ENCODE measurements around the gene TRIP13.
"Not testable (repeated sequence)": the region's sequence is repeated elsewhere in the genome, so short reads cannot be mapped to it uniquely, and the experiment has no call there.

The TRIP13 gene

GRCh38 chr5:893137-893506, 438 bp downstream of the TRIP13 start:
- DNase-seq, result no peak

- DNase-seq, result no peak
Measured at GRCh38 chr5:893711-894110, 1.0 kb downstream of the TRIP13 start.

- no peak for DNase-seq
Measured at GRCh38 chr5:900781-901180, 8.1 kb downstream of the TRIP13 start.

GRCh38 chr5:902129-902916, 9.6 kb downstream of the TRIP13 start:
- no peak for DNase-seq

GRCh38 chr5:903756-904096, 11.0 kb downstream of the TRIP13 start:
- no peak for DNase-seq

GRCh38 chr5:905139-905642, 12.5 kb downstream of the TRIP13 start:
- DNase-seq, result no peak

GRCh38 chr5:907366-907910, 14.8 kb downstream of the TRIP13 start:
- no peak for DNase-seq

- no peak for DNase-seq
Measured at GRCh38 chr5:908172-908571, 15.5 kb downstream of the TRIP13 start.

- DNase-seq, result no peak
Measured at GRCh38 chr5:909086-909485, 16.4 kb downstream of the TRIP13 start.

- DNase-seq, result no peak
Measured at GRCh38 chr5:909994-910768, 17.5 kb downstream of the TRIP13 start.

GRCh38 chr5:910769-911160, 18.1 kb downstream of the TRIP13 start:
- no peak for DNase-seq

- no peak for DNase-seq
Measured at GRCh38 chr5:911601-912000, 18.9 kb downstream of the TRIP13 start.

- DNase-seq, result peak; percentile 71
Measured at GRCh38 chr5:912280-913091, 19.8 kb downstream of the TRIP13 start.

- DNase-seq, result no peak
Measured at GRCh38 chr5:914174-914573, 21.5 kb downstream of the TRIP13 start.

GRCh38 chr5:914612-915011, 21.9 kb downstream of the TRIP13 start:
- no peak for DNase-seq

- not testable (repeated sequence) for DNase-seq
Measured at GRCh38 chr5:915346-915745, 22.7 kb downstream of the TRIP13 start.

GRCh38 chr5:915946-916345, 23.3 kb downstream of the TRIP13 start:
- no peak for DNase-seq

- DNase-seq, result no peak
Measured at GRCh38 chr5:916441-917293, 24.0 kb downstream of the TRIP13 start.

GRCh38 chr5:918717-919116, 26.0 kb downstream of the TRIP13 start:
- not testable (repeated sequence) for DNase-seq

GRCh38 chr5:919356-920000, 26.8 kb downstream of the TRIP13 start:
- no peak for DNase-seq

- no peak for DNase-seq
Measured at GRCh38 chr5:920321-920720, 27.6 kb downstream of the TRIP13 start.
